HG02623 (cell line): ENCODE measurements around the gene FAM53B.
"Not testable (repeated sequence)": the region's sequence is repeated elsewhere in the genome, so short reads cannot be mapped to it uniquely, and the experiment has no call there.

Experiments
- ATAC-seq: cut with Tn5 transposase; IDR thresholded peaks from one replicate; pipeline ENCODE4 v1.9.1; 2021; ENCODE audit warnings: moderate library complexity; ENCODE audit not compliant: unreplicated experiment

Gene FAM53B

GRCh38 chr10:124744102-124745050, at the start of gene FAM53B:
TSS of gene FAM53B (minus strand) at chr10:124744378. CDS start at chr10:124706713, 37,665 bp downstream.
- ATAC-seq: peak; percentile 67

GRCh38 chr10:124792998-124793352, 48.8 kb upstream of the FAM53B start:
- ATAC-seq: no peak

GRCh38 chr10:124791547-124792348, 47.6 kb upstream of the FAM53B start, which contains the start of gene EEF1AKMT2:
TSS of gene EEF1AKMT2 (minus strand) at chr10:124791887. CDS start at chr10:124791833, 54 bp downstream.
- peak; percentile 85 for ATAC-seq

- not testable (repeated sequence) for ATAC-seq
Observed at GRCh38 chr10:124782900-124783299, 38.7 kb upstream of the FAM53B start.

- no peak for ATAC-seq
Observed at GRCh38 chr10:124768791-124769190, 24.6 kb upstream of the FAM53B start.

GRCh38 chr10:124765256-124765655, 21.1 kb upstream of the FAM53B start:
- ATAC-seq: no peak

GRCh38 chr10:124763267-124763666, 19.1 kb upstream of the FAM53B start:
- no peak for ATAC-seq

- no peak for ATAC-seq
Observed at GRCh38 chr10:124762281-124762680, 18.1 kb upstream of the FAM53B start.

GRCh38 chr10:124756156-124756903, 12.2 kb upstream of the FAM53B start:
- no peak for ATAC-seq

GRCh38 chr10:124755581-124755980, 11.4 kb upstream of the FAM53B start:
- no peak for ATAC-seq

GRCh38 chr10:124754227-124754626, 10.0 kb upstream of the FAM53B start:
- ATAC-seq: no peak

- no peak for ATAC-seq
Observed at GRCh38 chr10:124748953-124749645, 4.9 kb upstream of the FAM53B start.

- no peak for ATAC-seq
Observed at GRCh38 chr10:124748166-124748565, 4.0 kb upstream of the FAM53B start.

- no peak for ATAC-seq
Observed at GRCh38 chr10:124747745-124748144, 3.6 kb upstream of the FAM53B start.

GRCh38 chr10:124746992-124747391, 2.8 kb upstream of the FAM53B start:
- no peak for ATAC-seq

- ATAC-seq: not testable (repeated sequence)
Observed at GRCh38 chr10:124746447-124746846, 2.3 kb upstream of the FAM53B start.

- no peak for ATAC-seq
Observed at GRCh38 chr10:124745673-124746072, 1.5 kb upstream of the FAM53B start.

GRCh38 chr10:124745252-124745651, 1.1 kb upstream of the FAM53B start:
- no peak for ATAC-seq

- peak; percentile 20 for ATAC-seq
Observed at GRCh38 chr10:124743191-124744101, 732 bp downstream of the FAM53B start.
